ENCODE data around the gene AP2A2.

GRCh38 chr11:1014276-1014675 is 88.6 kb downstream of the AP2A2 start:
- TF ChIP-seq CTCF (IDR thresholded peaks at IDR 0.05) (no peak), POLR2A (IDR thresholded peaks at IDR 0.05) (no peak), POLR2AphosphoS5 (IDR thresholded peaks at IDR 0.05; ENCODE audit: insufficient read depth in 1 of 2, low read depth in 1 of 2) (no peak)

All from vagina (tissue), 2 donors.